Subcutaneous adipose tissue (tissue), 4 donors: ENCODE results near the gene PHAF1. TPM values are rescaled to one million over a fixed set of nuclear protein-coding genes. Genes with fewer than 3 reads are reported as not detected.

Experiments used
- CTCF ChIP-seq: fragments of 450-650 bp; IDR thresholded peaks from one replicate; pipeline ENCODE4 v1.5.1; 2016; ENCODE audit warnings: low read depth, mild to moderate bottlenecking, control low read depth, antibody characterized with exemption, moderate library complexity
- total RNA-seq, 4 donors: library from RNA; depleted of rRNA; stranded (reverse); fragments of >200 nt; gene quantifications; one replicate each; pipeline ENCODE4 v1.1.0, GENCODE V29; 2016

Gene PHAF1
- total RNA-seq, 4 donors from 2014 or later, result 15.1 to 30.1 (median 19.1) TPM

GRCh38 chr16:67147437-67148140 is 37.8 kb downstream of the PHAF1 start:
- TF ChIP-seq CTCF, result no peak

DNA sequence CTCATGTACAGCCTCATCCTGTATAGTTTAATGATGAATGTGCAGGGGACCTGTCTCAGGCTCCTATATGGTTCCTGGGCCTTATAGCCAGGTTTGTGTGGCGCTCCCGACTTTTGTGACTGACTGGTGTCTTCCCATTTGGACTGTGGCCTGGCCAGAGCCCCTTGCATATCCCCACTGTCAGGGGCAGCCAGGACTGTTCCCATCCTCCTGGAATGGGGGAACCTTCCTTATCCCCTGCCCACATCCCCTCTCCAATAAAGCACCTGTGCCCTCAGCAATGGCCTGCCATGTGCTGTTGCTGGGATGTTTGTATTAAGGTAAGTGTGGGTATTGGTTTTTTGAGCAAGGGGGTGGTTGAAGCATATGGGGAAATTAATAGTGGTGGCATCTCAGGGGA is 38.5 kb downstream of the PHAF1 start:
- TF ChIP-seq CTCF, result no peak

GRCh38 chr16:67148656-67149275 is 39.0 kb downstream of the PHAF1 start:
- TF ChIP-seq CTCF, result no peak

- no peak for TF ChIP-seq CTCF
These were observed 39.7 kb downstream of the PHAF1 start for GRCh38 chr16:67149276-67150046.

DNA sequence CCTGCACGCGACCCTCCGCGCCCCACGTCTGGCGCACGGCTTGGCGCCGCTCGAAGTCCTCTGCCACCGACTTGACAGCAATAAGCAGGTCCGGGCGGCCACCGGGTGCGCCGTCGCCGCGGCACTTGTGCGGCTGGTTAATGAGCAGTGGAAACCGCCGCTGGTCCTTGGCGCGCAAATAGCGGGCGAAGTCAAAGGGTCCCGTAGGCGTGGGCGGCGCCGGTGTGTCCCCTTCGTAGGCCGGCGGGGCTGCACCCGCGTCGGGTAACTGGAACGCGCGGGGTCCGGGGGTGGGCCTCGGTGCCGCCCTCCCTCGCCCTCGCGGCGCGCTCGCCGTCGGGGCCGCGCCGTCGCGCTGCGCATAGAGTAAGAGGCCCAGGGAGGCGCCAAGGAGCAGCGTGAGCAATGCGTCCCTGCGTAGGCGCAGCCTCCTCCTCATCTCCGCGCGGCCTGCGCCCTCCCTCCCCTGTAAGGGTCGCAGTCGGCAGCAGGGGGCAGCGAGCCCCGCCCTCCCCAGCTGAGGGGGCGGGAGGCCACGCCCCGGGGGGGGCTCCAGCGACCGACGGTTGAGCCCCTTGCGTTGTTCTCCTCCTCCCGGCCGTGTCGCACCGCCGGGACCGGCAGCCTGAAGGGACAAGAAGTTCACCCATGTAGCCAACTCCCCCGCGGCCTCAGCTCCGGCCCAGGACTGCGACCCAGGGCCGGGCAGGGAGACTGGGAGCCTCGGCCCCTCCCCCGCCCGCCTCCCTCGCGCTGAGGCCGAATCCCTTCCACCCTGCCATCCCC is 40.5 kb downstream of the PHAF1 start:
- no peak for TF ChIP-seq CTCF

DNA sequence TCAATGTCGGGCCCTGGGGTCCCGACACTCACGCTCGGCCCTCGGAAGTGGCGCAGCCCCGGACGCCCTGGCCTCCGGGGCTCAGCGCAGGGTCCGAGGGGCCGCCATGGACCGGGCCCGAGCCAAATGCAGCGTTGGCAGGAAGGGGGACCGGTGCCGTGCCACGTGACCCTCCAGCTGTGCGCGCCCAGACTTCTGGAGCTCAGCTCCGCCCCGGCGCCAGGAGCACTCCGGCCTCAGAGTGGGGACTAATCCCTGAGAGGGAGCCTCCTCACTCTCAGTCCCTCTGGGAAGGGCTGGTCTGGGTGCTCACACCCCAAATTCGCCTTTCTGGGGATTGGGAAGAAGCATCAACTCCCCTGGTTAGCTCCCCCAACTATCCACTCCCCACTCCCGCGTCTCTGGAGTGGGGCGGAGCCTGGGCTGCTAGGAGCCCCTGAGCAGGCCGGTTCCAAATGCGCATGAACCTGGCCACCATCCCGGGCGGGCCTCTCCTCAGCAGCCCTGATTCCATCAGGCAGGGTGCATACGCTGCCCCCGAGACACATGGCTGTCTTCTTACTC is 41.2 kb downstream of the PHAF1 start, which contains the start of gene B3GNT9:
TSS of gene B3GNT9 (minus strand) at position 166 of the 564 bp plus-strand sequence. CDS start 513 bp downstream, outside the sequence.
- no peak for TF ChIP-seq CTCF
